HL-60 (cell line): ENCODE results near the gene COMMD7.
A peak's percentile ranks its signal among the peaks of the same experiment; 100 is the strongest.

ENCODE experiments used
- DNase-seq, 2 experiments: peaks; one replicate each; pipeline ENCODE4 v3.0.0-alpha.2; 2010 to 2020; ENCODE audit warnings: low read depth in 1 of 2, low spot score in 1 of 2
- H3K27ac ChIP-seq: fragments of 250-450 bp; sonication (Bioruptor Pico); replicated peaks from 2 replicates; pipeline ENCODE4 v1.5.1; 2020; ENCODE audit warnings: mild to moderate bottlenecking, moderate library complexity
- H3K27me3 ChIP-seq: fragments of 250-450 bp; sonication (Bioruptor Pico); 2 replicates; pipeline ENCODE4 v1.5.1; 2021; ENCODE audit warnings: mild to moderate bottlenecking, moderate library complexity; ENCODE audit not compliant: insufficient read depth, poor library complexity, severe bottlenecking
- H3K4me3 ChIP-seq: replicated peaks from 2 replicates; pipeline ENCODE4 v1.5.1; 2011; ENCODE audit warnings: mild to moderate bottlenecking, control low read depth, low read length; ENCODE audit not compliant: insufficient read depth
- CTCF ChIP-seq: IDR thresholded peaks from one replicate; pipeline ENCODE4 v1.5.1; 2011; ENCODE audit warnings: low read length, control low read depth, inconsistent platforms; ENCODE audit not compliant: insufficient read depth
- GABPA ChIP-seq: IDR thresholded peaks from 2 replicates; pipeline ENCODE4 v1.6.1; 2012; ENCODE audit warnings: low read depth
- POLR2AphosphoS5 ChIP-seq: IDR thresholded peaks from 2 replicates; pipeline ENCODE4 v1.6.1; 2012; ENCODE audit warnings: low read depth
- REST ChIP-seq: IDR thresholded peaks from 2 replicates; pipeline ENCODE4 v1.6.1; 2012; ENCODE audit warnings: low read depth; ENCODE audit not compliant: insufficient replicate concordance
- SPI1 ChIP-seq: IDR thresholded peaks from 2 replicates; pipeline ENCODE4 v1.6.1; 2012; ENCODE audit warnings: low read depth, mild to moderate bottlenecking, borderline replicate concordance

COMMD7 gene

GRCh38 chr20:32680544-32681174, 62.6 kb downstream of the COMMD7 start:
- H3K4me3 ChIP-seq: no peak overlapping the region
- no peak for DNase-seq
- H3K27ac ChIP-seq: no peak overlapping the region
- H3K27me3 ChIP-seq: no peaks in the 10 kb centered on the region
- no peak for TF ChIP-seq CTCF

- Histone ChIP-seq H3K4me3 (no peak overlapping the region), H3K27me3 (no peaks in the 10 kb centered on the region), H3K27ac (no peak overlapping the region)
- no peak for DNase-seq
- TF ChIP-seq SPI1: no peak
Measured at GRCh38 chr20:32678948-32679347, 64.3 kb downstream of the COMMD7 start.

GRCh38 chr20:32675223-32675975, 67.9 kb downstream of the COMMD7 start:
- H3K27ac ChIP-seq: no peak overlapping the region
- no peak for TF ChIP-seq CTCF
- no peak for TF ChIP-seq SPI1
- TF ChIP-seq REST: no peak
- no peak for TF ChIP-seq GABPA
- TF ChIP-seq POLR2AphosphoS5: no peak
- H3K4me3 ChIP-seq: no peak overlapping the region
- no peaks in the 10 kb centered on the region for H3K27me3 ChIP-seq
- no peak for DNase-seq

GRCh38 chr20:32674362-32674789, 68.9 kb downstream of the COMMD7 start:
- no peaks in the 10 kb centered on the region for H3K27me3 ChIP-seq
- H3K27ac ChIP-seq: peak overlapping the region; percentile 90
- TF ChIP-seq CTCF (peak; percentile 34), POLR2AphosphoS5 (no peak)
- DNase-seq: peak; percentile 63 to 84
- no peak overlapping the region for H3K4me3 ChIP-seq

GRCh38 chr20:32672982-32673851, 70.0 kb downstream of the COMMD7 start:
- peak; percentile 64 to 84 for DNase-seq
- H3K27me3 ChIP-seq: no peaks in the 10 kb centered on the region
- H3K4me3 ChIP-seq: peak overlapping the region; percentile 3; the same call in 1 of the 2 replicates
- TF ChIP-seq POLR2AphosphoS5 (peak; percentile 52; the same call in 1 of the 2 replicates), GABPA (no peak), CTCF (no peak), REST (peak; percentile 20), SPI1 (peak; percentile 86)
- H3K27ac ChIP-seq: peak overlapping the region; percentile 90
